Measurements from ENCODE around the gene SELPLG. TPM values are rescaled to one million over a fixed set of nuclear protein-coding genes. Genes with fewer than 3 reads are reported as not detected.
A peak's percentile ranks its signal among the peaks of the same experiment; 100 is the strongest.

SELPLG gene
- total and polyA plus RNA-seq, 10 donors: 23.6 to 220 (median 72.4) TPM

GRCh38 chr12:108612788-108613282 lies 20.9 kb downstream of the SELPLG start:
- 85 to 90% (median 87%) methylated on average over 8 of the region's 8 CpGs for WGBS, 5 donors
- peaks cover 0 to 9% (median 7%) of the 10 kb centered on the region in 8 donors for H3K9me3 ChIP-seq
- H3K36me3 ChIP-seq: no peaks in the 10 kb centered on the region
- H3K27me3 ChIP-seq (replicated peaks in 1 of 7): peaks cover 0 to 9% (median 0%) of the 10 kb centered on the region in 7 donors
- H3K27ac ChIP-seq: peak overlapping the region in 5 of 8 donors; percentile 7 to 44 (median 36)
- intact Hi-C loops (cut with DNase I; ENCODE audit: low total_unique reads): no loop called here
- H3K4me1 ChIP-seq: peaks cover 19 to 59% (median 40%) of the 10 kb centered on the region in 6 donors
- TF ChIP-seq POLR2A (IDR thresholded peaks at IDR 0.05) (no peak), POLR2AphosphoS5 (IDR thresholded peaks at IDR 0.05) (no peak), CTCF (IDR thresholded peaks at IDR 0.05 in 8 of 11, conservative IDR thresholded peaks at IDR 0.05 in 3 of 11) (no peak)
- H3K4me3 ChIP-seq: no peak overlapping the region
- no peak for DNase-seq

- intact Hi-C loops (cut with DNase I; ENCODE audit: low total_unique reads): no loop called here
- Histone ChIP-seq H3K4me1 (peaks cover 10 to 50% (median 31%) of the 10 kb centered on the region in 6 donors), H3K27ac (no peak overlapping the region), H3K4me3 (no peak overlapping the region), H3K9me3 (peaks cover 0 to 9% (median 7%) of the 10 kb centered on the region in 8 donors), H3K36me3 (no peaks in the 10 kb centered on the region), H3K27me3 (replicated peaks in 1 of 7) (peaks cover 0 to 13% (median 0%) of the 10 kb centered on the region in 7 donors)
- DNase-seq: no peak
- 49 to 65% (median 60%) methylated on average over 4 to 5 of the region's 5 CpGs for WGBS, 5 donors
- TF ChIP-seq POLR2AphosphoS5 (IDR thresholded peaks at IDR 0.05): peak in 1 of 3 donors; percentile 32
- no peak for TF ChIP-seq POLR2A (IDR thresholded peaks at IDR 0.05)
- TF ChIP-seq CTCF (IDR thresholded peaks at IDR 0.05 in 8 of 11, conservative IDR thresholded peaks at IDR 0.05 in 3 of 11): peak in 10 of 11 experiments; percentile 18 to 71 (median 60)
Observed at GRCh38 chr12:108611884-108612415, 21.7 kb downstream of the SELPLG start.

GRCh38 chr12:108610856-108611605 lies 22.7 kb downstream of the SELPLG start:
- Histone ChIP-seq H3K36me3 (no peaks in the 10 kb centered on the region), H3K9me3 (peaks cover 0 to 7% (median 5%) of the 10 kb centered on the region in 8 donors), H3K27ac (peak overlapping the region in 1 of 8 donors; percentile 1), H3K4me3 (no peak overlapping the region), H3K27me3 (replicated peaks in 1 of 7) (peaks cover 0 to 13% (median 0%) of the 10 kb centered on the region in 7 donors), H3K4me1 (peaks cover 3 to 41% (median 22%) of the 10 kb centered on the region in 6 donors)
- WGBS, 5 donors: 80 to 91% (median 89%) methylated on average over 14 to 15 of the region's 15 CpGs
- intact Hi-C loops (cut with DNase I; ENCODE audit: low total_unique reads): no loop called here
- no peak for DNase-seq
- TF ChIP-seq POLR2A (IDR thresholded peaks at IDR 0.05) (no peak), CTCF (IDR thresholded peaks at IDR 0.05 in 8 of 11, conservative IDR thresholded peaks at IDR 0.05 in 3 of 11) (no peak), POLR2AphosphoS5 (IDR thresholded peaks at IDR 0.05) (no peak)

GRCh38 chr12:108610336-108610815 lies 23.3 kb downstream of the SELPLG start:
- H3K27ac ChIP-seq: peak overlapping the region in 3 of 8 donors; percentile 7 to 59 (median 31)
- no peak overlapping the region for H3K4me3 ChIP-seq
- no peak for TF ChIP-seq POLR2AphosphoS5 (IDR thresholded peaks at IDR 0.05)
- no peak for TF ChIP-seq CTCF (IDR thresholded peaks at IDR 0.05 in 8 of 11, conservative IDR thresholded peaks at IDR 0.05 in 3 of 11)
- no peak for TF ChIP-seq POLR2A (IDR thresholded peaks at IDR 0.05)
- 90 to 95% (median 91%) methylated on average over 8 of the region's 8 CpGs for WGBS, 5 donors
- peaks cover 3 to 41% (median 22%) of the 10 kb centered on the region in 6 donors for H3K4me1 ChIP-seq
- peaks cover 0 to 13% (median 0%) of the 10 kb centered on the region in 7 donors for H3K27me3 ChIP-seq (replicated peaks in 1 of 7)
- H3K9me3 ChIP-seq: peaks cover 0 to under 1% (median 0%) of the 10 kb centered on the region in 8 donors
- intact Hi-C loops (cut with DNase I; ENCODE audit: low total_unique reads): no loop called here
- no peaks in the 10 kb centered on the region for H3K36me3 ChIP-seq
- DNase-seq: no peak

Data from spleen (tissue), 11 donors.